Liver (tissue), 3 donors: ENCODE results near the gene CCDC158.

Source experiments
- EGR1 ChIP-seq, 2 donors: IDR thresholded peaks; 2 replicates each; pipeline ENCODE4 v1.6.1; 2016 to 2018; ENCODE audit warnings: antibody characterized with exemption in 2 of 2, low read depth in 2 of 2
- FOXA1 ChIP-seq: IDR thresholded peaks from 2 replicates; pipeline ENCODE4 v1.6.1; 2016; ENCODE audit warnings: antibody characterized with exemption
- GABPA ChIP-seq, 2 donors: IDR thresholded peaks in 1 of 2; conservative IDR thresholded peaks in 1 of 2; 2 replicates each; pipeline ENCODE4 v1.6.1; 2016; ENCODE audit warnings: antibody characterized with exemption in 2 of 2, mild to moderate bottlenecking in 1 of 2, moderate library complexity in 1 of 2
- NR2F2 ChIP-seq: IDR thresholded peaks from 2 replicates; pipeline ENCODE4 v1.6.1; 2016; ENCODE audit warnings: antibody characterized with exemption
- RAD21 ChIP-seq, 2 donors: IDR thresholded peaks; 2 replicates each; pipeline ENCODE4 v1.6.1; 2016; ENCODE audit warnings: antibody characterized with exemption in 2 of 2, mild to moderate bottlenecking in 2 of 2
- RXRA ChIP-seq, 2 donors: IDR thresholded peaks; 2 replicates each; pipeline ENCODE4 v1.6.1; 2017 to 2018; ENCODE audit warnings: antibody characterized with exemption in 2 of 2, mild to moderate bottlenecking in 1 of 2
- SP1 ChIP-seq: IDR thresholded peaks from 2 replicates; pipeline ENCODE4 v1.6.1; 2018; ENCODE audit warnings: antibody characterized with exemption, mild to moderate bottlenecking
- TAF1 ChIP-seq: conservative IDR thresholded peaks from 2 replicates; pipeline ENCODE4 v1.6.1; 2016; ENCODE audit warnings: antibody characterized with exemption, mild to moderate bottlenecking
- YY1 ChIP-seq: IDR thresholded peaks from 2 replicates; pipeline ENCODE4 v1.6.1; 2016; ENCODE audit warnings: antibody characterized with exemption, mild to moderate bottlenecking
- TF ChIP-seq, protein P1 (sequence below): IDR thresholded peaks from 2 replicates; pipeline ENCODE4 v1.6.1; 2016; ENCODE audit warnings: antibody characterized with exemption
- TF ChIP-seq, protein P2 (sequence below): IDR thresholded peaks from 2 replicates; pipeline ENCODE4 v1.6.1; 2016; ENCODE audit warnings: antibody characterized with exemption
- TF ChIP-seq, protein P3 (sequence below): fragments of 150-350 bp; IDR thresholded peaks from 2 replicates; pipeline ENCODE4 v1.5.1; 2017; ENCODE audit warnings: improper control_type of control experiment, low read depth, low read length; ENCODE audit not compliant: missing input control
- TF ChIP-seq, protein P4 (sequence below): IDR thresholded peaks from 2 replicates; pipeline ENCODE4 v1.6.1; 2016; ENCODE audit warnings: antibody characterized with exemption, mild to moderate bottlenecking
- TF ChIP-seq, protein P5 (sequence below): IDR thresholded peaks from 2 replicates; pipeline ENCODE4 v1.6.1; 2016; ENCODE audit warnings: antibody characterized with exemption
- donor health status: healthy.
- donor health status: healthy.

DNA sequence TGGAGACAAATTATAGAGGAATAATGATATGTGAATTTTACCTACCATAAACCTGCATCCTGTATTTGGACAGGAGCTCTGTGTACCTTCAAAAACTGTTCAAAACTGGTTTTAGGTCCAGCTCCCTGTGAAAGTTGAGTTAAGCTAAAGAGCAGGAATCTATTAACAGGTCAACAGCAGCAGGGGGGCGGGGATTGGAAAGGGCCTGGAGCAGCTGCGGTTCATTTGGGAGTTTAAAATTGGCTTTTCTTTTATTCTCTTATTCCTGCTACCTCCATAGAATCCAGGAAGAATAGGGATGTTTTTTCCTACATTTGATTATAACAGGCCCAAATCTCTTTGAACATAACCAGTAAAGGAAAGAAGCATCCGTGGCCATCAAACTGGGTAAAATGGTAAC, 37.9 kb upstream of the CCDC158 start:
- TF ChIP-seq, protein P1, sequence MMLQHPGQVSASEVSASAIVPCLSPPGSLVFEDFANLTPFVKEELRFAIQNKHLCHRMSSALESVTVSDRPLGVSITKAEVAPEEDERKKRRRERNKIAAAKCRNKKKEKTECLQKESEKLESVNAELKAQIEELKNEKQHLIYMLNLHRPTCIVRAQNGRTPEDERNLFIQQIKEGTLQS: no peak
- TF ChIP-seq GABPA (IDR thresholded peaks at IDR 0.05 in 1 of 2, conservative IDR thresholded peaks at IDR 0.05 in 1 of 2): no peak
- TF ChIP-seq, protein P2, sequence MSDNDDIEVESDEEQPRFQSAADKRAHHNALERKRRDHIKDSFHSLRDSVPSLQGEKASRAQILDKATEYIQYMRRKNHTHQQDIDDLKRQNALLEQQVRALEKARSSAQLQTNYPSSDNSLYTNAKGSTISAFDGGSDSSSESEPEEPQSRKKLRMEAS: no peak
- TF ChIP-seq, protein P3, sequence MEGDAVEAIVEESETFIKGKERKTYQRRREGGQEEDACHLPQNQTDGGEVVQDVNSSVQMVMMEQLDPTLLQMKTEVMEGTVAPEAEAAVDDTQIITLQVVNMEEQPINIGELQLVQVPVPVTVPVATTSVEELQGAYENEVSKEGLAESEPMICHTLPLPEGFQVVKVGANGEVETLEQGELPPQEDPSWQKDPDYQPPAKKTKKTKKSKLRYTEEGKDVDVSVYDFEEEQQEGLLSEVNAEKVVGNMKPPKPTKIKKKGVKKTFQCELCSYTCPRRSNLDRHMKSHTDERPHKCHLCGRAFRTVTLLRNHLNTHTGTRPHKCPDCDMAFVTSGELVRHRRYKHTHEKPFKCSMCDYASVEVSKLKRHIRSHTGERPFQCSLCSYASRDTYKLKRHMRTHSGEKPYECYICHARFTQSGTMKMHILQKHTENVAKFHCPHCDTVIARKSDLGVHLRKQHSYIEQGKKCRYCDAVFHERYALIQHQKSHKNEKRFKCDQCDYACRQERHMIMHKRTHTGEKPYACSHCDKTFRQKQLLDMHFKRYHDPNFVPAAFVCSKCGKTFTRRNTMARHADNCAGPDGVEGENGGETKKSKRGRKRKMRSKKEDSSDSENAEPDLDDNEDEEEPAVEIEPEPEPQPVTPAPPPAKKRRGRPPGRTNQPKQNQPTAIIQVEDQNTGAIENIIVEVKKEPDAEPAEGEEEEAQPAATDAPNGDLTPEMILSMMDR: no peak
- TF ChIP-seq FOXA1: no peak
- no peak for TF ChIP-seq YY1
- no peak for TF ChIP-seq SP1
- TF ChIP-seq TAF1: no peak
- no peak for TF ChIP-seq EGR1 (IDR thresholded peaks at IDR 0.05; ENCODE audit: low read depth in 2 of 2)
- TF ChIP-seq, protein P4, sequence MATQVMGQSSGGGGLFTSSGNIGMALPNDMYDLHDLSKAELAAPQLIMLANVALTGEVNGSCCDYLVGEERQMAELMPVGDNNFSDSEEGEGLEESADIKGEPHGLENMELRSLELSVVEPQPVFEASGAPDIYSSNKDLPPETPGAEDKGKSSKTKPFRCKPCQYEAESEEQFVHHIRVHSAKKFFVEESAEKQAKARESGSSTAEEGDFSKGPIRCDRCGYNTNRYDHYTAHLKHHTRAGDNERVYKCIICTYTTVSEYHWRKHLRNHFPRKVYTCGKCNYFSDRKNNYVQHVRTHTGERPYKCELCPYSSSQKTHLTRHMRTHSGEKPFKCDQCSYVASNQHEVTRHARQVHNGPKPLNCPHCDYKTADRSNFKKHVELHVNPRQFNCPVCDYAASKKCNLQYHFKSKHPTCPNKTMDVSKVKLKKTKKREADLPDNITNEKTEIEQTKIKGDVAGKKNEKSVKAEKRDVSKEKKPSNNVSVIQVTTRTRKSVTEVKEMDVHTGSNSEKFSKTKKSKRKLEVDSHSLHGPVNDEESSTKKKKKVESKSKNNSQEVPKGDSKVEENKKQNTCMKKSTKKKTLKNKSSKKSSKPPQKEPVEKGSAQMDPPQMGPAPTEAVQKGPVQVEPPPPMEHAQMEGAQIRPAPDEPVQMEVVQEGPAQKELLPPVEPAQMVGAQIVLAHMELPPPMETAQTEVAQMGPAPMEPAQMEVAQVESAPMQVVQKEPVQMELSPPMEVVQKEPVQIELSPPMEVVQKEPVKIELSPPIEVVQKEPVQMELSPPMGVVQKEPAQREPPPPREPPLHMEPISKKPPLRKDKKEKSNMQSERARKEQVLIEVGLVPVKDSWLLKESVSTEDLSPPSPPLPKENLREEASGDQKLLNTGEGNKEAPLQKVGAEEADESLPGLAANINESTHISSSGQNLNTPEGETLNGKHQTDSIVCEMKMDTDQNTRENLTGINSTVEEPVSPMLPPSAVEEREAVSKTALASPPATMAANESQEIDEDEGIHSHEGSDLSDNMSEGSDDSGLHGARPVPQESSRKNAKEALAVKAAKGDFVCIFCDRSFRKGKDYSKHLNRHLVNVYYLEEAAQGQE: no peak
- TF ChIP-seq RXRA (IDR thresholded peaks at IDR 0.05): no peak
- TF ChIP-seq, protein P5, sequence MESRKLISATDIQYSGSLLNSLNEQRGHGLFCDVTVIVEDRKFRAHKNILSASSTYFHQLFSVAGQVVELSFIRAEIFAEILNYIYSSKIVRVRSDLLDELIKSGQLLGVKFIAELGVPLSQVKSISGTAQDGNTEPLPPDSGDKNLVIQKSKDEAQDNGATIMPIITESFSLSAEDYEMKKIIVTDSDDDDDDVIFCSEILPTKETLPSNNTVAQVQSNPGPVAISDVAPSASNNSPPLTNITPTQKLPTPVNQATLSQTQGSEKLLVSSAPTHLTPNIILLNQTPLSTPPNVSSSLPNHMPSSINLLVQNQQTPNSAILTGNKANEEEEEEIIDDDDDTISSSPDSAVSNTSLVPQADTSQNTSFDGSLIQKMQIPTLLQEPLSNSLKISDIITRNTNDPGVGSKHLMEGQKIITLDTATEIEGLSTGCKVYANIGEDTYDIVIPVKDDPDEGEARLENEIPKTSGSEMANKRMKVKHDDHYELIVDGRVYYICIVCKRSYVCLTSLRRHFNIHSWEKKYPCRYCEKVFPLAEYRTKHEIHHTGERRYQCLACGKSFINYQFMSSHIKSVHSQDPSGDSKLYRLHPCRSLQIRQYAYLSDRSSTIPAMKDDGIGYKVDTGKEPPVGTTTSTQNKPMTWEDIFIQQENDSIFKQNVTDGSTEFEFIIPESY: no peak
- no peak for TF ChIP-seq NR2F2
- no peak for TF ChIP-seq RAD21 (IDR thresholded peaks at IDR 0.05)
